Fibroblast of lung (primary cell): ENCODE data around the gene REEP5. TPM values are rescaled to one million over a fixed set of nuclear protein-coding genes. Genes with fewer than 3 reads are reported as not detected.

Experiments used
- DNase-seq, 2 donors: peaks; one replicate each; pipeline versions ENCODE4 v3.0.0 to v3.0.0-alpha.2; 2010; ENCODE audit warnings: low read depth in 2 of 2
- H2AFZ ChIP-seq: 2 replicates; pipeline ENCODE4 v1.5.1; 2012; ENCODE audit warnings: low read length, control low read depth, inconsistent platforms
- H3K27ac ChIP-seq: 2 replicates; pipeline ENCODE4 v1.5.1; 2011; ENCODE audit warnings: low read length, control low read depth; ENCODE audit not compliant: insufficient read depth
- H3K27me3 ChIP-seq: 2 replicates; pipeline ENCODE4 v1.5.1; 2011; ENCODE audit warnings: mild to moderate bottlenecking, low read length; ENCODE audit not compliant: control insufficient read depth, insufficient read depth
- H3K36me3 ChIP-seq: 2 replicates; pipeline ENCODE4 v1.5.1; 2011; ENCODE audit warnings: low read length; ENCODE audit not compliant: control insufficient read depth, insufficient read depth
- H3K4me1 ChIP-seq: 2 replicates; pipeline ENCODE4 v1.5.1; 2011; ENCODE audit warnings: low read length; ENCODE audit not compliant: control insufficient read depth, insufficient read depth; ENCODE audit errors: extremely low read depth
- H3K4me2 ChIP-seq: 2 replicates; pipeline ENCODE4 v1.5.1; 2011; ENCODE audit warnings: low read length, control low read depth; ENCODE audit not compliant: insufficient read depth; ENCODE audit errors: extremely low read depth
- H3K4me3 ChIP-seq, 4 experiments: fragments of 200-600 bp in 1 of 4; sonication (generic) in 1 of 4; replicated peaks in 1 of 4; 2 replicates each; pipeline ENCODE4 v1.5.1; 2011 to 2016; ENCODE audit warnings: low read length in 4 of 4, low read depth in 3 of 4, mild to moderate bottlenecking in 3 of 4, control low read depth in 2 of 4, inconsistent platforms in 1 of 4, mixed read lengths in 1 of 4; ENCODE audit not compliant: insufficient read depth in 1 of 4; ENCODE audit errors: control extremely low read depth in 1 of 4
- H3K79me2 ChIP-seq: 2 replicates; pipeline ENCODE4 v1.5.1; 2012; ENCODE audit warnings: mild to moderate bottlenecking, low read length, inconsistent platforms; ENCODE audit not compliant: control insufficient read depth, insufficient read depth
- H3K9ac ChIP-seq: 2 replicates; pipeline ENCODE4 v1.5.1; 2011; ENCODE audit warnings: mild to moderate bottlenecking, low read length, control low read depth; ENCODE audit not compliant: insufficient read depth
- H3K9me3 ChIP-seq: 2 replicates; pipeline ENCODE4 v1.5.1; 2012; ENCODE audit warnings: low read depth, low read length; ENCODE audit not compliant: control insufficient read depth, insufficient read depth
- H4K20me1 ChIP-seq: 2 replicates; pipeline ENCODE4 v1.5.1; 2011; ENCODE audit warnings: low read length; ENCODE audit not compliant: control insufficient read depth, insufficient read depth; ENCODE audit errors: extremely low read depth
- CTCF ChIP-seq, 2 donors: IDR thresholded peaks in 1 of 2; conservative IDR thresholded peaks in 1 of 2; 1 replicate in 1 of 2; 2 replicates in 1 of 2; pipeline ENCODE4 v1.5.1; 2011 to 2012; ENCODE audit warnings: low read length in 2 of 2, control low read depth in 1 of 2, inconsistent platforms in 1 of 2, low read depth in 1 of 2, mild to moderate bottlenecking in 1 of 2
- EZH2 ChIP-seq: IDR thresholded peaks from 2 replicates; pipeline ENCODE4 v1.5.1; 2012; ENCODE audit warnings: low read length, control low read depth, mild to moderate bottlenecking; ENCODE audit errors: missing control alignments
- polyA plus RNA-seq, 2 donors: library from polyadenylated mRNA; depleted of rRNA in 1 of 2; stranded (reverse) in 1 of 2; unstranded in 1 of 2; fragments of >200 nt; gene quantifications; 2 replicates each; pipeline ENCODE4 v1.2.1, GENCODE V29; 2011 to 2012; ENCODE audit warnings: missing spikeins in 1 of 2
- total RNA-seq: library from RNA; depleted of rRNA; stranded (reverse); fragments of >200 nt; gene quantifications from 2 replicates; pipeline ENCODE4 v1.2.1, GENCODE V29; 2014

REEP5 gene
- total and polyA plus RNA-seq, 2 donors (not counting 1 experiment from before 2014, with no cell fraction given), result 56.8 to 111 TPM

DNA sequence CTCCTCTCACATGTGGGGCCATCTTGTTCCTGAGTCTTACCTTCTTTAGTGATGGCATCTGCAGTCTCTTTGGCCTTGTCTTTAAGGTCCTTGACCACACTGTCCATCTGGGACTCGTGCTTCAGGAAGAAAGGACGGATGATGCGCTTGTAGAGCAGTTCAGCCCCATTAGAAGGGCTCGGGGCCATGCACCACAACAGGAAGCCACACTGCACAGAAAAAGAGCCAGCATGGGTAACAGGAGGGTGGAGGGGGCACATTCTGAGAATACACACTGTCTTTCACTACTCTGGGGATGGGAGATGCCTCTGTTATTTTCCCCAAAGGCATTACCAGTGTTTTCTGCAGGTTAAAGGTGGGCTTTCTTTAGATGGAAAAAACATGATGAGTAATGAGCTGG is 35.1 kb downstream of the REEP5 start:
- Histone ChIP-seq H2AFZ (no peak overlapping the region), H3K4me1 (no peaks in the 10 kb centered on the region), H4K20me1 (no peaks in the 10 kb centered on the region), H3K4me2 (no peak overlapping the region), H3K9ac (no peak overlapping the region), H3K27me3 (no peaks in the 10 kb centered on the region), H3K36me3 (peaks cover 16% of the 10 kb centered on the region), H3K9me3 (no peaks in the 10 kb centered on the region), H3K27ac (no peak overlapping the region), H3K79me2 (peaks cover 2% of the 10 kb centered on the region), H3K4me3 (no peak overlapping the region)
- DNase-seq, result no peak
- TF ChIP-seq EZH2 (no peak), CTCF (conservative IDR thresholded peaks at IDR 0.05 in 1 of 2, IDR thresholded peaks at IDR 0.05 in 1 of 2; ENCODE audit: low read depth in 1 of 2, low read length in 2 of 2) (no peak)

GRCh38 chr5:112885001-112885400 is 37.0 kb downstream of the REEP5 start:
- Histone ChIP-seq H4K20me1 (no peaks in the 10 kb centered on the region), H3K36me3 (peaks cover 17% of the 10 kb centered on the region), H3K79me2 (peaks cover 2% of the 10 kb centered on the region), H3K27me3 (no peaks in the 10 kb centered on the region), H2AFZ (no peak overlapping the region), H3K4me3 (no peak overlapping the region), H3K9ac (no peak overlapping the region), H3K27ac (no peak overlapping the region), H3K4me1 (no peaks in the 10 kb centered on the region), H3K9me3 (no peaks in the 10 kb centered on the region), H3K4me2 (no peak overlapping the region)
- DNase-seq, result no peak
- TF ChIP-seq EZH2 (no peak), CTCF (conservative IDR thresholded peaks at IDR 0.05 in 1 of 2, IDR thresholded peaks at IDR 0.05 in 1 of 2; ENCODE audit: low read depth in 1 of 2, low read length in 2 of 2) (no peak)

DNA sequence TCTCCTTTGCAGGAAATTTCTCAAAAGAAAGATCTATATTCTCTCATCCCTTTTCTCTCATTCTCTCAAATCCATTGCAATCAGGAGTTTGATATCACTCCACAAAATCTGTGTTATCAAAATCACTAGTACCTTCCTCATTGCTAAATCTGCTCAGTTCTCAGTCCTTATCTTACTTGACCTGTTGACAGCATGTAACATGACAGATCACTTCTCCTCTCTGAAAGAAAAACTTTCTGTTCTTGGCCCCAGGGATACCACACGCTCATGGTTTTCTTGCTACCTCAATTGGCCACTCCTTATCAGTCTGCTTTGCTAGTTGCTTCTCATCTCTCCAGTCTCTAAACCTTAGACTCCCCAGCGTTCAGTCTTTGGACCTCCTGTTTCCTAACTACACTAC is 38.8 kb downstream of the REEP5 start:
- no peaks in the 10 kb centered on the region for H3K79me2 ChIP-seq
- no peak overlapping the region for H2AFZ ChIP-seq
- no peak overlapping the region for H3K4me3 ChIP-seq
- no peak for DNase-seq
- H3K4me2 ChIP-seq, result no peak overlapping the region
- H3K9ac ChIP-seq, result no peak overlapping the region
- H3K27ac ChIP-seq, result no peak overlapping the region
- H4K20me1 ChIP-seq, result no peaks in the 10 kb centered on the region
- H3K9me3 ChIP-seq, result no peaks in the 10 kb centered on the region
- H3K27me3 ChIP-seq, result no peaks in the 10 kb centered on the region
- no peaks in the 10 kb centered on the region for H3K4me1 ChIP-seq
- TF ChIP-seq EZH2 (no peak), CTCF (conservative IDR thresholded peaks at IDR 0.05 in 1 of 2, IDR thresholded peaks at IDR 0.05 in 1 of 2; ENCODE audit: low read depth in 1 of 2, low read length in 2 of 2) (no peak)
- H3K36me3 ChIP-seq, result peaks cover 17% of the 10 kb centered on the region
